K562 (cell line): ENCODE data around the gene LMNB1.

Source experiments
- CREB1 ChIP-seq, 2 experiments: sonication (generic) in 1 of 2; formaldehyde crosslinking in 1 of 2; IDR thresholded peaks; 2 replicates each; pipeline versions ENCODE4 v1.6.1 to v1.8.0; 2012 to 2022; ENCODE audit warnings: inconsistent platforms in 1 of 2, mild to moderate bottlenecking in 1 of 2, missing genetic modification reagents in 1 of 2, moderate library complexity in 1 of 2
- CTCF ChIP-seq, 3 experiments: IDR thresholded peaks in 2 of 3; conservative IDR thresholded peaks in 1 of 3; 2 replicates each; pipeline ENCODE4 v1.5.1; 2011 to 2012; ENCODE audit warnings: low read length in 3 of 3, mild to moderate bottlenecking in 3 of 3, control low read depth in 2 of 3, improper control_type of control experiment in 1 of 3, inconsistent platforms in 1 of 3, low read depth in 1 of 3, mixed read lengths in 1 of 3, moderate library complexity in 1 of 3; ENCODE audit not compliant: insufficient read depth in 2 of 3
- JUN ChIP-seq, 2 experiments: sonication (generic) in 1 of 2; formaldehyde crosslinking in 1 of 2; IDR thresholded peaks; 2 replicates each; pipeline versions ENCODE4 v1.6.1 to v1.8.0; 2012 to 2022; ENCODE audit warnings: borderline replicate concordance in 2 of 2, mild to moderate bottlenecking in 2 of 2, improper control_type of control experiment in 1 of 2, low read depth in 1 of 2, low read length in 1 of 2, missing genetic modification reagents in 1 of 2
- NFYB ChIP-seq: IDR thresholded peaks from 2 replicates; pipeline ENCODE4 v1.6.1; 2011; ENCODE audit warnings: mild to moderate bottlenecking, moderate library complexity; ENCODE audit not compliant: insufficient read length; ENCODE audit errors: extremely low read depth
- PHF8 ChIP-seq: fragments of 200-600 bp; sonication (generic); IDR thresholded peaks from 2 replicates; pipeline ENCODE4 v1.6.1; 2012; ENCODE audit warnings: mixed run types, mild to moderate bottlenecking, inconsistent platforms, low read length, moderate library complexity, borderline replicate concordance
- SMARCC2 ChIP-seq: fragments of 450-650 bp; IDR thresholded peaks from 2 replicates; pipeline ENCODE4 v1.6.1; 2017; ENCODE audit warnings: antibody characterized with exemption, moderate library complexity, mild to moderate bottlenecking, low read depth
- TCF7L2 ChIP-seq: fragments of 150-350 bp; IDR thresholded peaks from 2 replicates; pipeline ENCODE4 v1.6.1; 2016; ENCODE audit warnings: low read depth, mild to moderate bottlenecking, low read length, moderate library complexity
- ZKSCAN8 ChIP-seq: fragments of 200-800 bp; sonication (Bioruptor generic); IDR thresholded peaks from 2 replicates; pipeline ENCODE4 v1.6.1; 2016; ENCODE audit warnings: missing genetic modification characterization, missing compliant biosample characterization

- TF ChIP-seq CTCF (IDR thresholded peaks at IDR 0.05 in 2 of 3, conservative IDR thresholded peaks at IDR 0.05 in 1 of 3; ENCODE audit: insufficient read depth in 2 of 3, low read depth in 1 of 3, low read length in 3 of 3) = no peak
- no peak for TF ChIP-seq NFYB
- TF ChIP-seq SMARCC2 = no peak
- TF ChIP-seq CREB1 (IDR thresholded peaks at IDR 0.05) = no peak
- TF ChIP-seq CREB1 (CRISPR knock-in tag; IDR thresholded peaks at IDR 0.05) = no peak
- no peak for TF ChIP-seq ZKSCAN8 (CRISPR knock-in tag)
- no peak for TF ChIP-seq PHF8
- TF ChIP-seq JUN (IDR thresholded peaks at IDR 0.05; ENCODE audit: borderline replicate concordance, low read depth, low read length) = no peak
- no peak for TF ChIP-seq JUN (CRISPR knock-in tag; IDR thresholded peaks at IDR 0.05; ENCODE audit: borderline replicate concordance)
- no peak for TF ChIP-seq TCF7L2
Measured at GRCh38 chr5:126826619-126827215, 49.8 kb downstream of the LMNB1 start.
